Measurements from ENCODE around the gene GNAO1. TPM values are rescaled to one million over a fixed set of nuclear protein-coding genes. Genes with fewer than 3 reads are reported as not detected.

The GNAO1 gene
- polyA plus RNA-seq, 1 donor (not counting 4 experiments of a cell fraction or from before 2014, with no cell fraction given): 0.13 TPM

DNA sequence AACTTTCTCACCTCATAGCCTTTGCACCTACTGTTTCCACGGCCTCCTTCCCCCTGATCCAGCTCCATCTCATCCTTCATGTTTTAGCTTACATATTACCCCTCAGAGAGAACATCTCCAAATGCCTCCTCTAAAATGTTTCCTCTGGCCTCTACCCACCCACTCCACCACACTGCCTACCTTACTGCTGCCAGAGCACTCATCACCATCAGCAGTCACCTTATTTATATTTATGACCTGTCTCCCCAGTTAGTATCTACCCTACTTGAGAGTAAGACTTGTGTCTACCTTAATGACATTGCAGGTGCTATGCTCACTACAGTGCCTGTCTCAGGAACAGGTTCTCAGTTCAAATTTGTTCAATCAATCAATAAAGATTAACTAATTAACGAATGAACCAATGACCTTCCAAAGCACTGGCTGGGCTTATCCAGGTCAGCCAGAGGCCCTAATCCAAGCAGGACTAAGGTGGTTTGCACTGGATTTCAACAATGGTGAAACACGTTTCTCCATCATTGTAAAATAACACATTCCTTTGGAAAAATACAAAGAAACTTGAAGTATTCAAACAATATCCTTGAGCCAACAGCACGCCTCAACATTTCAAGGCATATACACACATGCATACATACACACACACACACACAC is 192.9 kb downstream of the GNAO1 start:
- Histone ChIP-seq H2AFZ (ENCODE audit: control insufficient read depth, low read length) (no peak overlapping the region), H3K4me2 (ENCODE audit: control insufficient read depth, extremely low read depth, insufficient read depth, low read depth, low read length) (no peak overlapping the region), H3K9ac (ENCODE audit: control insufficient read depth, extremely low read depth, insufficient read depth, low read length) (no peak overlapping the region), H3K4me3 (ENCODE audit: control insufficient read depth in 2 of 3, extremely low read depth in 1 of 3, insufficient read depth in 2 of 3, low read depth in 1 of 3, low read length in 3 of 3) (no peak overlapping the region), H3K36me3 (ENCODE audit: control insufficient read depth in 2 of 2, extremely low read depth in 1 of 2, insufficient read depth in 2 of 2, low read length in 2 of 2) (peaks cover 6 to 9% of the 10 kb centered on the region in 2 experiments), H3K27ac (ENCODE audit: control insufficient read depth, insufficient read depth, low read length) (no peak overlapping the region), H3K79me2 (ENCODE audit: control insufficient read depth, insufficient read depth, low read length) (no peaks in the 10 kb centered on the region), H4K20me1 (ENCODE audit: control insufficient read depth, extremely low read depth, insufficient read depth, low read length) (no peaks in the 10 kb centered on the region), H3K27me3 (ENCODE audit: control insufficient read depth, extremely low read depth, insufficient read depth, low read length) (no peaks in the 10 kb centered on the region), H3K4me1 (ENCODE audit: control insufficient read depth, extremely low read depth, insufficient read depth, low read length) (peaks cover 10% of the 10 kb centered on the region), H3K9me3 (ENCODE audit: control insufficient read depth, low read depth, low read length) (peaks cover 3% of the 10 kb centered on the region), H3K9me1 (ENCODE audit: control insufficient read depth, extremely low read depth, insufficient read depth, low read length) (no peaks in the 10 kb centered on the region)
- FAIRE-seq: no peak
- TF ChIP-seq, protein P1, sequence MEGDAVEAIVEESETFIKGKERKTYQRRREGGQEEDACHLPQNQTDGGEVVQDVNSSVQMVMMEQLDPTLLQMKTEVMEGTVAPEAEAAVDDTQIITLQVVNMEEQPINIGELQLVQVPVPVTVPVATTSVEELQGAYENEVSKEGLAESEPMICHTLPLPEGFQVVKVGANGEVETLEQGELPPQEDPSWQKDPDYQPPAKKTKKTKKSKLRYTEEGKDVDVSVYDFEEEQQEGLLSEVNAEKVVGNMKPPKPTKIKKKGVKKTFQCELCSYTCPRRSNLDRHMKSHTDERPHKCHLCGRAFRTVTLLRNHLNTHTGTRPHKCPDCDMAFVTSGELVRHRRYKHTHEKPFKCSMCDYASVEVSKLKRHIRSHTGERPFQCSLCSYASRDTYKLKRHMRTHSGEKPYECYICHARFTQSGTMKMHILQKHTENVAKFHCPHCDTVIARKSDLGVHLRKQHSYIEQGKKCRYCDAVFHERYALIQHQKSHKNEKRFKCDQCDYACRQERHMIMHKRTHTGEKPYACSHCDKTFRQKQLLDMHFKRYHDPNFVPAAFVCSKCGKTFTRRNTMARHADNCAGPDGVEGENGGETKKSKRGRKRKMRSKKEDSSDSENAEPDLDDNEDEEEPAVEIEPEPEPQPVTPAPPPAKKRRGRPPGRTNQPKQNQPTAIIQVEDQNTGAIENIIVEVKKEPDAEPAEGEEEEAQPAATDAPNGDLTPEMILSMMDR (optimal IDR thresholded peaks at IDR 0.05 in 1 of 3, IDR thresholded peaks at IDR 0.05 in 1 of 3, conservative IDR thresholded peaks at IDR 0.05 in 1 of 3; ENCODE audit: extremely low read depth in 1 of 3, insufficient read depth in 2 of 3, low read length in 3 of 3): no peak
- no peak for TF ChIP-seq EZH2 (IDR thresholded peaks at IDR 0.05; ENCODE audit: low read length)
- DNase-seq (ENCODE audit: low read depth, low spot score): no peak
- dilution Hi-C loops (cut with MboI; ENCODE audit: extremely low pct_ligation_motif_present, low sequenced_read_pairs): no loop called here

DNA sequence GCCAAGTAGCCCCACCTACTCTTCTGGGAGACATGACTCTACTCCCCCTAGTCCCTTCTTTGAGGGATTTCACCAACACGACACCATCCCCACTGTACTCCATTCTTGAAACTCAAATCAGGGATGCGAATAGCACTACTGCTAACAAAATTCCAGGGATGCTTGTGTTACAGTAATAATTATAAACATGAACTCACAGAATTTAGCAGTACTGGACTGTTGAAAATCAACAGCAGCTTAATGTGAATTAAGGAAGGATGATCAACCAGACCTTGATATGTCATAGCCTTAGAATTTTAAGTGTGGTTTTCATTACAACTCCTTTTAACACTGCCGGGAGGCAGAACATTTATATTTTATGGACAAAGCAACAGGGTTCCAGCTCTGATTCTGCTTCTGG is 196.1 kb downstream of the GNAO1 start:
- H3K79me2 ChIP-seq (ENCODE audit: control insufficient read depth, insufficient read depth, low read length): no peaks in the 10 kb centered on the region
- TF ChIP-seq EZH2 (IDR thresholded peaks at IDR 0.05; ENCODE audit: low read length): no peak
- dilution Hi-C loops (cut with MboI; ENCODE audit: extremely low pct_ligation_motif_present, low sequenced_read_pairs): no loop called here
- H3K9ac ChIP-seq (ENCODE audit: control insufficient read depth, extremely low read depth, insufficient read depth, low read length): no peak overlapping the region
- H3K4me3 ChIP-seq (ENCODE audit: control insufficient read depth in 2 of 3, extremely low read depth in 1 of 3, insufficient read depth in 2 of 3, low read depth in 1 of 3, low read length in 3 of 3): no peak overlapping the region
- H2AFZ ChIP-seq (ENCODE audit: control insufficient read depth, low read length): no peak overlapping the region
- no peaks in the 10 kb centered on the region for H3K9me3 ChIP-seq (ENCODE audit: control insufficient read depth, low read depth, low read length)
- H3K27me3 ChIP-seq (ENCODE audit: control insufficient read depth, extremely low read depth, insufficient read depth, low read length): no peaks in the 10 kb centered on the region
- H3K9me1 ChIP-seq (ENCODE audit: control insufficient read depth, extremely low read depth, insufficient read depth, low read length): no peaks in the 10 kb centered on the region
- no peak overlapping the region for H3K4me2 ChIP-seq (ENCODE audit: control insufficient read depth, extremely low read depth, insufficient read depth, low read depth, low read length)
- H3K36me3 ChIP-seq (ENCODE audit: control insufficient read depth in 2 of 2, extremely low read depth in 1 of 2, insufficient read depth in 2 of 2, low read length in 2 of 2): peaks cover 3 to 5% of the 10 kb centered on the region in 2 experiments
- DNase-seq (ENCODE audit: low read depth, low spot score) (no peak), FAIRE-seq (no peak)
- H3K27ac ChIP-seq (ENCODE audit: control insufficient read depth, insufficient read depth, low read length): no peak overlapping the region
- H3K4me1 ChIP-seq (ENCODE audit: control insufficient read depth, extremely low read depth, insufficient read depth, low read length): peaks cover 10% of the 10 kb centered on the region
- H4K20me1 ChIP-seq (ENCODE audit: control insufficient read depth, extremely low read depth, insufficient read depth, low read length): no peaks in the 10 kb centered on the region

DNA sequence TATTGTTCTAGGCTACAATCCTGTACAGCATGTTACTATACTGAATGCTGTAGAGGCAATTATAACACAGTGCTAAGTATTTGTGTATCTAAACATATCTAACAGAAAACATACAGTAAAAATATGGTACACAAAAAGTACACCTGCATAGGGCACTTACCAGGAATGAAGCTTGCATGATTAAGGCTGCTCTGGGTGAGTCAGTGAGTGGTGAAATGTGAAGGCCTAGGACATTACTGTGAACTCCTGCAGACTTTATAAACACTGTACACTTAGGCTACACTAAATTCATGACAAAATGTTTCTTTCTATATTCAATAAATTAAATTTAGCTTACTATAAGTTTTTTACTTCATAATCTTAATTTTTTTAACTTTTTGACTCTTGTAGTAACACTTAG is 196.9 kb downstream of the GNAO1 start:
- no peak overlapping the region for H3K27ac ChIP-seq (ENCODE audit: control insufficient read depth, insufficient read depth, low read length)
- H3K9me1 ChIP-seq (ENCODE audit: control insufficient read depth, extremely low read depth, insufficient read depth, low read length): no peaks in the 10 kb centered on the region
- H4K20me1 ChIP-seq (ENCODE audit: control insufficient read depth, extremely low read depth, insufficient read depth, low read length): no peaks in the 10 kb centered on the region
- no peak overlapping the region for H2AFZ ChIP-seq (ENCODE audit: control insufficient read depth, low read length)
- no peak overlapping the region for H3K4me2 ChIP-seq (ENCODE audit: control insufficient read depth, extremely low read depth, insufficient read depth, low read depth, low read length)
- no peak overlapping the region for H3K9ac ChIP-seq (ENCODE audit: control insufficient read depth, extremely low read depth, insufficient read depth, low read length)
- dilution Hi-C loops (cut with MboI; ENCODE audit: extremely low pct_ligation_motif_present, low sequenced_read_pairs): no loop called here
- H3K79me2 ChIP-seq (ENCODE audit: control insufficient read depth, insufficient read depth, low read length): no peaks in the 10 kb centered on the region
- DNase-seq (ENCODE audit: low read depth, low spot score) (no peak), FAIRE-seq (no peak)
- no peak for TF ChIP-seq EZH2 (IDR thresholded peaks at IDR 0.05; ENCODE audit: low read length)
- TF ChIP-seq, protein P1 (optimal IDR thresholded peaks at IDR 0.05 in 1 of 3, IDR thresholded peaks at IDR 0.05 in 1 of 3, conservative IDR thresholded peaks at IDR 0.05 in 1 of 3; ENCODE audit: extremely low read depth in 1 of 3, insufficient read depth in 2 of 3, low read length in 3 of 3): no peak
- no peaks in the 10 kb centered on the region for H3K9me3 ChIP-seq (ENCODE audit: control insufficient read depth, low read depth, low read length)
- no peak overlapping the region for H3K4me3 ChIP-seq (ENCODE audit: control insufficient read depth in 2 of 3, extremely low read depth in 1 of 3, insufficient read depth in 2 of 3, low read depth in 1 of 3, low read length in 3 of 3)
- H3K4me1 ChIP-seq (ENCODE audit: control insufficient read depth, extremely low read depth, insufficient read depth, low read length): peaks cover 4% of the 10 kb centered on the region
- peaks cover 3 to 5% of the 10 kb centered on the region in 2 experiments for H3K36me3 ChIP-seq (ENCODE audit: control insufficient read depth in 2 of 2, extremely low read depth in 1 of 2, insufficient read depth in 2 of 2, low read length in 2 of 2)
- H3K27me3 ChIP-seq (ENCODE audit: control insufficient read depth, extremely low read depth, insufficient read depth, low read length): no peaks in the 10 kb centered on the region

Measured in keratinocyte (primary cell).